GM23248 (cell line): ENCODE data around the gene RAD52. TPM values are rescaled to one million over a fixed set of nuclear protein-coding genes. Genes with fewer than 3 reads are reported as not detected.

Experiments used
- DNase-seq: peaks from one replicate; pipeline ENCODE4 v3.0.0-alpha.2; 2015
- H2AFZ ChIP-seq: fragments of 200-600 bp; sonication (generic); 2 replicates; pipeline ENCODE4 v1.6.1; 2016; ENCODE audit warnings: antibody characterized with exemption
- H3F3A ChIP-seq: fragments of 200-600 bp; sonication (generic); 2 replicates; pipeline ENCODE4 v1.6.1; 2016; ENCODE audit warnings: mild to moderate bottlenecking, antibody characterized with exemption, mixed run types; ENCODE audit not compliant: insufficient read depth
- H3K27ac ChIP-seq: fragments of 200-600 bp; sonication (generic); 2 replicates; pipeline ENCODE4 v1.5.1; 2016; ENCODE audit warnings: mild to moderate bottlenecking
- H3K27me3 ChIP-seq: fragments of 200-600 bp; sonication (generic); replicated peaks from 2 replicates; pipeline ENCODE4 v1.6.1; 2016; ENCODE audit warnings: mild to moderate bottlenecking; ENCODE audit not compliant: insufficient read depth
- H3K36me3 ChIP-seq: fragments of 200-600 bp; sonication (generic); 2 replicates; pipeline ENCODE4 v1.6.1; 2016; ENCODE audit warnings: low read depth, mild to moderate bottlenecking
- H3K4me1 ChIP-seq: fragments of 200-600 bp; sonication (generic); 2 replicates; pipeline ENCODE4 v1.6.1; 2016; ENCODE audit warnings: mild to moderate bottlenecking; ENCODE audit not compliant: insufficient read depth
- H3K4me2 ChIP-seq: fragments of 200-600 bp; sonication (generic); one replicate; pipeline ENCODE4 v1.6.1; 2016; ENCODE audit warnings: mild to moderate bottlenecking; ENCODE audit not compliant: unreplicated experiment
- H3K4me3 ChIP-seq: fragments of 200-600 bp; sonication (generic); 2 replicates; pipeline ENCODE4 v1.5.1; 2016; ENCODE audit warnings: mild to moderate bottlenecking
- H3K79me2 ChIP-seq: fragments of 200-600 bp; sonication (generic); 2 replicates; pipeline ENCODE4 v1.6.1; 2016; ENCODE audit warnings: mild to moderate bottlenecking; ENCODE audit not compliant: insufficient read depth
- H3K9ac ChIP-seq: fragments of 200-600 bp; sonication (generic); 2 replicates; pipeline ENCODE4 v1.6.1; 2016; ENCODE audit warnings: mild to moderate bottlenecking
- H3K9me2 ChIP-seq: fragments of 200-600 bp; sonication (generic); 2 replicates; pipeline ENCODE4 v1.6.1; 2016; ENCODE audit warnings: mixed run types, mild to moderate bottlenecking, moderate library complexity; ENCODE audit not compliant: insufficient read depth
- H3K9me3 ChIP-seq: fragments of 200-600 bp; sonication (generic); one replicate; pipeline ENCODE4 v1.6.1; 2017; ENCODE audit warnings: low read depth
- H4K20me1 ChIP-seq: fragments of 200-600 bp; sonication (generic); 2 replicates; pipeline ENCODE4 v1.6.0; 2016; ENCODE audit not compliant: insufficient read depth
- EZH2 ChIP-seq: fragments of 200-600 bp; sonication (generic); IDR thresholded peaks from 2 replicates; pipeline ENCODE4 v1.6.1; 2018; ENCODE audit warnings: antibody characterized with exemption, mild to moderate bottlenecking; ENCODE audit not compliant: insufficient read depth, poor library complexity, severe bottlenecking
- EZH2phosphoT487 ChIP-seq: fragments of 200-600 bp; sonication (generic); IDR thresholded peaks from 2 replicates; pipeline ENCODE4 v1.6.1; 2018; ENCODE audit warnings: antibody characterized with exemption, moderate library complexity, mild to moderate bottlenecking, low read depth; ENCODE audit not compliant: insufficient read depth
- WGBS, 2 experiments: methylation state at CpG; one replicate each; pipeline ENCODE4 v1.1.6; 2015 to 2017; ENCODE audit warnings: low lambda C conversion rate in 2 of 2, low coverage in 1 of 2; ENCODE audit errors: missing lambda C conversion rate in 2 of 2; 5-methylcytosine and 5-hydroxymethylcytosine counted together
- in situ Hi-C: fragments of 300-500 bp; cut with MboI; formaldehyde crosslinking; loops from 2 replicates; pipeline ENCODE4 v1.15.0; 2020
- polyA plus RNA-seq: library from polyadenylated mRNA; unstranded; fragments of >200 nt; fragmentation: Nextera tagmentation; extraction: Ambion mirVana; gene quantifications from 2 replicates; pipeline ENCODE4 v1.2.1, GENCODE V29; 2016
- total RNA-seq: library from RNA; depleted of rRNA; stranded (reverse); fragments of >200 nt; shearing (Covaris generic); gene quantifications from 2 replicates; pipeline ENCODE4 v1.2.3, GENCODE V29; 2014; rRNA removed

Gene RAD52
- total RNA-seq, result 16.1 and 20.0 TPM in 2 replicates
- polyA plus RNA-seq, result 5.0 and 7.4 TPM in 2 replicates

- H3K27ac ChIP-seq, result peak within 1 kb of the TSS; percentile 88
- H3K9me3 ChIP-seq, result no peaks in the 10 kb centered on the region
- peak; percentile 99 for DNase-seq
- TF ChIP-seq EZH2phosphoT487 (no peak), EZH2 (no peak)
- H3K4me3 ChIP-seq, result peak within 1 kb of the TSS; percentile 79
- H3K9ac ChIP-seq, result peak within 1 kb of the TSS; percentile 86
- H3K27me3 ChIP-seq, result no peaks in the 10 kb centered on the region
- H2AFZ ChIP-seq, result peak within 1 kb of the TSS; percentile 84
- in situ Hi-C loops, result no loop called here
- no peaks in the 10 kb centered on the region for H4K20me1 ChIP-seq
- peaks cover 34% of the 10 kb centered on the region for H3F3A ChIP-seq
- peaks cover 42% of the 10 kb centered on the region for H3K79me2 ChIP-seq
- H3K4me1 ChIP-seq, result peaks cover 32% of the 10 kb centered on the region
- no peaks in the 10 kb centered on the region for H3K36me3 ChIP-seq
- H3K9me2 ChIP-seq, result no peaks in the 10 kb centered on the region
- H3K4me2 ChIP-seq, result peak within 1 kb of the TSS; percentile 94
- 1% methylated on average over 55 to 58 of the region's 58 CpGs for WGBS, 2 experiments
Measured at GRCh38 chr12:949453-950191, at the start of gene RAD52. TSS of gene RAD52 (minus strand) at chr12:949694. CDS start at chr12:933058, 16,636 bp downstream.

- Histone ChIP-seq H3K4me2 (no peak overlapping the region), H3F3A (peaks cover 33% of the 10 kb centered on the region), H3K27ac (no peak overlapping the region), H3K9me2 (no peaks in the 10 kb centered on the region), H3K4me3 (no peak overlapping the region), H3K36me3 (no peaks in the 10 kb centered on the region), H2AFZ (no peak overlapping the region), H3K9me3 (no peaks in the 10 kb centered on the region), H4K20me1 (0 out of 2 replicates have a peak, but pooled peaks cover 5% of the 10 kb centered on the region), H3K79me2 (peaks cover 94% of the 10 kb centered on the region), H3K27me3 (no peaks in the 10 kb centered on the region), H3K4me1 (peaks cover 15% of the 10 kb centered on the region), H3K9ac (no peak overlapping the region)
- WGBS, 2 experiments, result 93 to 96% methylated on average over 6 of the region's 6 CpGs
- no peak for DNase-seq
- in situ Hi-C loops, result no loop called here
- TF ChIP-seq EZH2phosphoT487 (no peak), EZH2 (no peak)
Measured at GRCh38 chr12:998020-998874, 48.8 kb upstream of the RAD52 start.

GRCh38 chr12:997505-997904 lies 48.0 kb upstream of the RAD52 start:
- in situ Hi-C loops, result no loop called here

GRCh38 chr12:996881-997280 lies 47.4 kb upstream of the RAD52 start:
- Histone ChIP-seq H3K9me3 (no peaks in the 10 kb centered on the region), H3F3A (peaks cover 42% of the 10 kb centered on the region), H3K27me3 (no peaks in the 10 kb centered on the region), H3K4me1 (peaks cover 20% of the 10 kb centered on the region), H3K9ac (no peak overlapping the region), H3K4me3 (no peak overlapping the region), H2AFZ (no peak overlapping the region), H3K36me3 (no peaks in the 10 kb centered on the region), H4K20me1 (0 out of 2 replicates have a peak, but pooled peaks cover 5% of the 10 kb centered on the region), H3K4me2 (no peak overlapping the region), H3K27ac (no peak overlapping the region), H3K9me2 (no peaks in the 10 kb centered on the region), H3K79me2 (peaks cover 94% of the 10 kb centered on the region)
- 80 to 84% methylated on average over 4 of the region's 4 CpGs for WGBS, 2 experiments
- TF ChIP-seq EZH2 (no peak), EZH2phosphoT487 (no peak)
- in situ Hi-C loops, result no loop called here
- no peak for DNase-seq

More at GRCh38 chr12:997505-997904, 48.0 kb upstream of the RAD52 start:
- 100% methylated on average over 1 of the region's 1 CpG for WGBS, 2 experiments
- Histone ChIP-seq H4K20me1 (0 out of 2 replicates have a peak, but pooled peaks cover 5% of the 10 kb centered on the region), H3F3A (peaks cover 36% of the 10 kb centered on the region), H3K27ac (no peak overlapping the region), H3K4me3 (no peak overlapping the region), H3K27me3 (no peaks in the 10 kb centered on the region), H3K9me3 (no peaks in the 10 kb centered on the region), H3K9me2 (no peaks in the 10 kb centered on the region), H3K79me2 (peaks cover 94% of the 10 kb centered on the region), H3K36me3 (no peaks in the 10 kb centered on the region), H3K9ac (no peak overlapping the region), H3K4me2 (no peak overlapping the region), H3K4me1 (peaks cover 19% of the 10 kb centered on the region), H2AFZ (no peak overlapping the region)
- DNase-seq, result no peak
- TF ChIP-seq EZH2phosphoT487 (no peak), EZH2 (no peak)
